Adrenal gland (tissue), 5 donors: ENCODE data around the gene KIF26B.

Experiments
- POLR2A ChIP-seq, 2 donors: fragments of 450-650 bp; IDR thresholded peaks; one replicate each; pipeline ENCODE4 v1.6.1; 2017; ENCODE audit warnings: antibody characterized with exemption in 2 of 2, mild to moderate bottlenecking in 2 of 2, moderate library complexity in 1 of 2
- TF ChIP-seq, protein P1 (sequence below), 6 experiments: fragments of 450-650 bp in 4 of 6; fragments of 200-600 bp in 2 of 6; sonication (generic) in 1 of 6; IDR thresholded peaks; 1 replicate in 5 of 6; 2 replicates in 1 of 6; pipeline versions ENCODE4 v1.5.1 to v1.8.0; 2016 to 2021; ENCODE audit warnings: antibody characterized with exemption in 6 of 6, mild to moderate bottlenecking in 2 of 6, moderate library complexity in 1 of 6
- donor health status: DM: no; HTN: no; CAD: no.

DNA sequence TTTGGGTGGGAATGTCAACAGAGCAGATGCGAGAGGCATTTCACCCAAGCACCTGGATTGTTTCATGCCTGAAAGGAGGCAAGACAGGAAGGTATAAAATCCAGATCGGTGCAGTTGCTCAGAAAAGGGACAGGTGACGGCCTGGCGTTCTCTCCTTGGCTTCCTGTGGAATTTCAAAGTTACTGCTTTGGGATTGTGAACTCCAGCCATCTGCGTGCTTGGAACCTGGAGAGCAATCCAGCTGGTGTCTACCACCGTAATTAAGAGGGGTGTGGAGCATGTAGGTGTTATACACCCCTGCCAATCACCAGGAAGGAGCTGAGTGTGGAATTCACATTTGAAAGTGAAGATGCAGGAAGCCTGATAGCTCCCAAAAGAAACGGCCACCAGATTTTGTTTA, 286.1 kb downstream of the KIF26B start:
- no peak for TF ChIP-seq POLR2A (IDR thresholded peaks at IDR 0.05)
- TF ChIP-seq, protein P1, sequence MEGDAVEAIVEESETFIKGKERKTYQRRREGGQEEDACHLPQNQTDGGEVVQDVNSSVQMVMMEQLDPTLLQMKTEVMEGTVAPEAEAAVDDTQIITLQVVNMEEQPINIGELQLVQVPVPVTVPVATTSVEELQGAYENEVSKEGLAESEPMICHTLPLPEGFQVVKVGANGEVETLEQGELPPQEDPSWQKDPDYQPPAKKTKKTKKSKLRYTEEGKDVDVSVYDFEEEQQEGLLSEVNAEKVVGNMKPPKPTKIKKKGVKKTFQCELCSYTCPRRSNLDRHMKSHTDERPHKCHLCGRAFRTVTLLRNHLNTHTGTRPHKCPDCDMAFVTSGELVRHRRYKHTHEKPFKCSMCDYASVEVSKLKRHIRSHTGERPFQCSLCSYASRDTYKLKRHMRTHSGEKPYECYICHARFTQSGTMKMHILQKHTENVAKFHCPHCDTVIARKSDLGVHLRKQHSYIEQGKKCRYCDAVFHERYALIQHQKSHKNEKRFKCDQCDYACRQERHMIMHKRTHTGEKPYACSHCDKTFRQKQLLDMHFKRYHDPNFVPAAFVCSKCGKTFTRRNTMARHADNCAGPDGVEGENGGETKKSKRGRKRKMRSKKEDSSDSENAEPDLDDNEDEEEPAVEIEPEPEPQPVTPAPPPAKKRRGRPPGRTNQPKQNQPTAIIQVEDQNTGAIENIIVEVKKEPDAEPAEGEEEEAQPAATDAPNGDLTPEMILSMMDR (IDR thresholded peaks at IDR 0.05) = no peak
